ENCODE measurements around the gene PLEKHJ1. TPM values are rescaled to one million over a fixed set of nuclear protein-coding genes. Genes with fewer than 3 reads are reported as not detected.
A peak's percentile ranks its signal among the peaks of the same experiment; 100 is the strongest.

PLEKHJ1 gene
- total and polyA plus RNA-seq, 9 of the 15 experiments (the other 6 are each of a cell fraction or from before 2014, with no cell fraction given), result 1.5 to 188 (median 63.9) TPM

DNA sequence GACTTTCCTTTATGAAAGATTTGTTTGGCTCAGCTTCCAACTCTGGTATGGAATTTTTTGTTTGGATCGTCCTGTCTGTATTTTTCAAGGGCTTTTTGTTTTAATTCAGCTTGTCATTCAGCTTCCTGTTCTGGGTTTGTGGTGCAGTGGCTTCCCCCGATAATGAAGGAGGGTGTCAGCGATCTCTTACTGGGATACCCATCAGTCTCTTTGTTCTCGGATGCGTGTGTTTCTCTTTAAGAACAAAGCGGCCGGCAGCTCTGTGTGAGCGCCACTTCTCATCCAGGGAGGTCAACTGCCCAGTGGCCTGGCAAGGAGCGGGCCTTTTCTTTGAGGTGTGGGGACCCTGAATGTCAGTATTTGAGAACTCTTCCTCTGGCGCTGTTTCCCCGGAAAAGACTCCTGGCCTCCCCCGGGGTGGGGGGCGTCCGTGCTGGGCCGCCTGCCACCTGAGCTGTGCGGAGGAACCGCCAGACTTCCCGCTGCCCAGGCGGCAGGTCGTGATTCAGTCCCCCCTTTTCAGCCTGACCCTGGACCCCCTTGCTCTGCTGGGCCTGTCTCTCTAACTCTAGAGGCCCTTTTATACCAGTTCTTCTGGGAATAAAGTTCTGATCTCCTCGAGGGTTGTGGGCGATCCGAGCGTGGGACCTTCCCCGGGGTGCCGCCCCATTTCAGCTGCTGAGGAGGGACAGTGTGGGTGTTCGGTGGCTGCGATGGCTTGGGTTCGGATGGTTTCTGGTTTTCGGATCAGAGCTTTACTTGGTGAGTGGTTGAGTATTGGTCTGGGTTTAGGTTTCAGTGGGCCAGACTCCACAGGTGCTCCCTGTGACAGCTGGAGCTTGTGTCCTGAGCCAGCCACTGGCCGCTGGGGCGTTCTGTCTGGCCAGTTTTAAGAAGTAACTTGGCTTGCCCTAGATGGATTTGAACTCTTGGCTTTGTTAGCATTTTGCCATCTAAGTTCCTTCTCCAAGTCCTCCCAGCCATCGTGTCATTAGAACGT lies 3.9 kb upstream of the PLEKHJ1 start (continued):
- TF ChIP-seq ELF1 (tag; IDR thresholded peaks at IDR 0.05) (0 out of 2 replicates have a peak, but pooled peaks have one; percentile 26), NR2C2 (CRISPR knock-in tag; IDR thresholded peaks at IDR 0.05) (no peak), NR2C2 (tag; IDR thresholded peaks at IDR 0.05) (no peak), GATA2 (CRISPR knock-in tag; IDR thresholded peaks at IDR 0.05) (no peak), SOX6 (IDR thresholded peaks at IDR 0.05) (0 out of 2 replicates have a peak, but pooled peaks have one; percentile 37), SIN3B (IDR thresholded peaks at IDR 0.05; ENCODE audit: low read depth) (no peak), ETV5 (CRISPR knock-in tag; IDR thresholded peaks at IDR 0.05; ENCODE audit: low read depth) (0 out of 2 replicates have a peak, but pooled peaks have one; percentile 42), GABPA (tag; conservative IDR thresholded peaks at IDR 0.05; ENCODE audit: low read depth) (no peak), CAMTA2 (CRISPR knock-in tag; conservative IDR thresholded peaks at IDR 0.05) (no peak), SMARCA5 (IDR thresholded peaks at IDR 0.05) (peak; percentile 33; the same call in 1 of the 2 replicates), ZFP36 (IDR thresholded peaks at IDR 0.05; ENCODE audit: low read depth, low read length, partially characterized antibody) (no peak), CBX1 (IDR thresholded peaks at IDR 0.05; ENCODE audit: low read depth) (no peak), CBFB (CRISPR knock-in tag; IDR thresholded peaks at IDR 0.05) (no peak), SNIP1 (IDR thresholded peaks at IDR 0.05; ENCODE audit: low read depth) (no peak), TCF3 (CRISPR knock-in tag; IDR thresholded peaks at IDR 0.05) (no peak; the same call in 1 of the 2 replicates), EGR1 (conservative IDR thresholded peaks at IDR 0.05) (0 out of 2 replicates have a peak, but pooled peaks have one; percentile 1), RCOR1 (IDR thresholded peaks at IDR 0.05; ENCODE audit: borderline replicate concordance in 1 of 2, low read depth in 2 of 2, low read length in 2 of 2) (peak in 1 of 2 experiments; percentile 45; a peak in 1 of 4 replicates)
- TF ChIP-seq, protein P1, sequence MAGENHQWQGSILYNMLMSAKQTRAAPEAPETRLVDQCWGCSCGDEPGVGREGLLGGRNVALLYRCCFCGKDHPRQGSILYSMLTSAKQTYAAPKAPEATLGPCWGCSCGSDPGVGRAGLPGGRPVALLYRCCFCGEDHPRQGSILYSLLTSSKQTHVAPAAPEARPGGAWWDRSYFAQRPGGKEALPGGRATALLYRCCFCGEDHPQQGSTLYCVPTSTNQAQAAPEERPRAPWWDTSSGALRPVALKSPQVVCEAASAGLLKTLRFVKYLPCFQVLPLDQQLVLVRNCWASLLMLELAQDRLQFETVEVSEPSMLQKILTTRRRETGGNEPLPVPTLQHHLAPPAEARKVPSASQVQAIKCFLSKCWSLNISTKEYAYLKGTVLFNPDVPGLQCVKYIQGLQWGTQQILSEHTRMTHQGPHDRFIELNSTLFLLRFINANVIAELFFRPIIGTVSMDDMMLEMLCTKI (IDR thresholded peaks at IDR 0.05; ENCODE audit: partially characterized antibody), result no peak
- TF ChIP-seq, protein P2, sequence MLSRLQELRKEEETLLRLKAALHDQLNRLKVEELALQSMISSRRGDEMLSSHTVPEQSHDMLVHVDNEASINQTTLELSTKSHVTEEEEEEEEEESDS (CRISPR knock-in tag; IDR thresholded peaks at IDR 0.05), result no peak
- TF ChIP-seq, protein P3, sequence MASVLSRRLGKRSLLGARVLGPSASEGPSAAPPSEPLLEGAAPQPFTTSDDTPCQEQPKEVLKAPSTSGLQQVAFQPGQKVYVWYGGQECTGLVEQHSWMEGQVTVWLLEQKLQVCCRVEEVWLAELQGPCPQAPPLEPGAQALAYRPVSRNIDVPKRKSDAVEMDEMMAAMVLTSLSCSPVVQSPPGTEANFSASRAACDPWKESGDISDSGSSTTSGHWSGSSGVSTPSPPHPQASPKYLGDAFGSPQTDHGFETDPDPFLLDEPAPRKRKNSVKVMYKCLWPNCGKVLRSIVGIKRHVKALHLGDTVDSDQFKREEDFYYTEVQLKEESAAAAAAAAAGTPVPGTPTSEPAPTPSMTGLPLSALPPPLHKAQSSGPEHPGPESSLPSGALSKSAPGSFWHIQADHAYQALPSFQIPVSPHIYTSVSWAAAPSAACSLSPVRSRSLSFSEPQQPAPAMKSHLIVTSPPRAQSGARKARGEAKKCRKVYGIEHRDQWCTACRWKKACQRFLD (CRISPR knock-in tag; IDR thresholded peaks at IDR 0.05), result no peak
- TF ChIP-seq, protein P4, sequence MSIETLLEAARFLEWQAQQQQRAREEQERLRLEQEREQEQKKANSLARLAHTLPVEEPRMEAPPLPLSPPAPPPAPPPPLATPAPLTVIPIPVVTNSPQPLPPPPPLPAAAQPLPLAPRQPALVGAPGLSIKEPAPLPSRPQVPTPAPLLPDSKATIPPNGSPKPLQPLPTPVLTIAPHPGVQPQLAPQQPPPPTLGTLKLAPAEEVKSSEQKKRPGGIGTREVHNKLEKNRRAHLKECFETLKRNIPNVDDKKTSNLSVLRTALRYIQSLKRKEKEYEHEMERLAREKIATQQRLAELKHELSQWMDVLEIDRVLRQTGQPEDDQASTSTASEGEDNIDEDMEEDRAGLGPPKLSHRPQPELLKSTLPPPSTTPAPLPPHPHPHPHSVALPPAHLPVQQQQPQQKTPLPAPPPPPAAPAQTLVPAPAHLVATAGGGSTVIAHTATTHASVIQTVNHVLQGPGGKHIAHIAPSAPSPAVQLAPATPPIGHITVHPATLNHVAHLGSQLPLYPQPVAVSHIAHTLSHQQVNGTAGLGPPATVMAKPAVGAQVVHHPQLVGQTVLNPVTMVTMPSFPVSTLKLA (conservative IDR thresholded peaks at IDR 0.05), result no peak; a peak in 1 of 4 replicates

All from K562 (cell line).